HCT116 (cell line): ENCODE measurements around the gene RELA. TPM values are rescaled to one million over a fixed set of nuclear protein-coding genes. Genes with fewer than 3 reads are reported as not detected.
"Not testable (repeated sequence)": the region's sequence is repeated elsewhere in the genome, so short reads cannot be mapped to it uniquely, and the experiment has no call there.

ENCODE experiments used
- ATAC-seq: fragments of 200-7000 bp; cut with Tn5 transposase; 2 replicates; pipeline ENCODE4 v1.9.1; 2020; ENCODE audit warnings: mild to moderate bottlenecking, moderate library complexity
- BruUV-seq: library from RNA; stranded (reverse); fragments of 400-500 nt; replicated peaks from 2 replicates; lab custom pipeline; 2021; lab: Mats Ljungman, UMichigan
- CTCF ChIA-PET: fragments of 300-600 bp; sonication (Branson Sonifier 250); formaldehyde crosslinking; loops from one replicate; lab custom pipeline; 2021; ENCODE audit warnings: antibody characterized with exemption; lab: Charles Lee
- POLR2A ChIA-PET: fragments of 300-600, 350-600 bp; sonication (Branson Sonifier 250); formaldehyde crosslinking; loops from one replicate; lab custom pipeline; 2021; ENCODE audit warnings: antibody characterized with exemption; lab: Charles Lee
- RAD21 ChIA-PET, 2 experiments: fragments of 300-600 bp; sonication (Branson Sonifier 250); formaldehyde crosslinking; loops; one replicate each; lab custom pipeline; 2023; ENCODE audit warnings: low total read pairs in 2 of 2; ENCODE audit not compliant: uncharacterized antibody in 2 of 2, unreplicated experiment in 2 of 2, low non-redundant PET in 1 of 2; lab: Charles Lee
- DNase-seq: peaks from one replicate; pipeline ENCODE4 v3.0.0-alpha.2; 2010; ENCODE audit warnings: low read depth, low spot score
- H2AFZ ChIP-seq: fragments of 200-600 bp; shearing (Covaris generic), sonication (generic); 2 replicates; pipeline ENCODE4 v1.6.1; 2017; ENCODE audit warnings: low read depth, mixed run types, mixed read lengths, antibody characterized with exemption, low read length; ENCODE audit not compliant: poor library complexity, severe bottlenecking
- H3K27ac ChIP-seq: 2 replicates; pipeline ENCODE4 v1.5.1; 2012; ENCODE audit warnings: low read depth, low read length
- H3K27me3 ChIP-seq: fragments of 200-600 bp; sonication (generic); 2 replicates; pipeline ENCODE4 v1.6.1; 2016; ENCODE audit warnings: mixed run types, low read length, mixed read lengths; ENCODE audit not compliant: insufficient read depth
- H3K36me3 ChIP-seq, 2 experiments: fragments of 200-500 bp in 1 of 2; fragments of 200-600 bp in 1 of 2; sonication (Bioruptor generic) in 1 of 2; sonication (generic) in 1 of 2; 2 replicates each; pipeline versions ENCODE4 v1.5.1 to v1.6.1; 2014 to 2016; ENCODE audit warnings: low read length in 2 of 2, inconsistent platforms in 1 of 2, mixed read lengths in 1 of 2, mixed run types in 1 of 2; ENCODE audit not compliant: insufficient read depth in 2 of 2, control insufficient read depth in 1 of 2
- H3K4me1 ChIP-seq, 2 experiments: fragments of 200-600 bp in 1 of 2; sonication (generic) in 1 of 2; 2 replicates each; pipeline versions ENCODE4 v1.5.1 to v1.6.1; 2012 to 2017; ENCODE audit warnings: low read length in 2 of 2, inconsistent platforms in 1 of 2, mild to moderate bottlenecking in 1 of 2, mixed read lengths in 1 of 2, mixed run types in 1 of 2, moderate library complexity in 1 of 2; ENCODE audit not compliant: insufficient read depth in 2 of 2, control insufficient read depth in 1 of 2
- H3K4me2 ChIP-seq: fragments of 200-600 bp; sonication (generic); 2 replicates; pipeline ENCODE4 v1.6.1; 2017; ENCODE audit warnings: mixed run types, low read length, mixed read lengths
- H3K4me3 ChIP-seq, 2 experiments: fragments of 200-600 bp in 1 of 2; sonication (generic) in 1 of 2; replicated peaks in 1 of 2; 2 replicates each; pipeline ENCODE4 v1.5.1; 2011 to 2016; ENCODE audit warnings: low read length in 2 of 2, control low read depth in 1 of 2, low read depth in 1 of 2, mild to moderate bottlenecking in 1 of 2, mixed read lengths in 1 of 2, mixed run types in 1 of 2
- H3K79me2 ChIP-seq: fragments of 200-600 bp; sonication (generic); 2 replicates; pipeline ENCODE4 v1.6.1; 2017; ENCODE audit warnings: mild to moderate bottlenecking, mixed run types, low read length, moderate library complexity, mixed read lengths; ENCODE audit not compliant: insufficient read depth
- H3K9ac ChIP-seq: fragments of 200-600 bp; sonication (generic); 2 replicates; pipeline ENCODE4 v1.6.1; 2016; ENCODE audit warnings: low read length, mixed read lengths
- H3K9me2 ChIP-seq: fragments of 200-600 bp; sonication (generic), shearing (Covaris generic); 2 replicates; pipeline ENCODE4 v1.6.1; 2017; ENCODE audit warnings: mixed run types, mild to moderate bottlenecking, moderate library complexity; ENCODE audit not compliant: insufficient read depth
- H3K9me3 ChIP-seq, 2 experiments: fragments of 200-500 bp in 1 of 2; fragments of 200-600 bp in 1 of 2; sonication (Bioruptor generic) in 1 of 2; sonication (generic) in 1 of 2; 2 replicates each; pipeline ENCODE4 v1.6.1; 2014 to 2017; ENCODE audit warnings: low read length in 2 of 2, mixed read lengths in 2 of 2, inconsistent platforms in 1 of 2, low read depth in 1 of 2, mild to moderate bottlenecking in 1 of 2, mixed run types in 1 of 2, moderate library complexity in 1 of 2; ENCODE audit not compliant: control insufficient read depth in 1 of 2, insufficient read depth in 1 of 2
- H4K20me1 ChIP-seq: fragments of 200-600 bp; sonication (generic), shearing (Covaris generic); 2 replicates; pipeline ENCODE4 v1.6.1; 2017; ENCODE audit warnings: mixed run types, mild to moderate bottlenecking, moderate library complexity; ENCODE audit not compliant: insufficient read depth
- CEBPB ChIP-seq: IDR thresholded peaks from 2 replicates; pipeline ENCODE4 v1.6.1; 2012; ENCODE audit warnings: low read depth
- EZH2 ChIP-seq: fragments of 200-600 bp; sonication (generic); IDR thresholded peaks from 2 replicates; pipeline ENCODE4 v1.6.1; 2017; ENCODE audit warnings: antibody characterized with exemption, mixed run types
- SP1 ChIP-seq: IDR thresholded peaks from 2 replicates; pipeline ENCODE4 v1.6.1; 2012; ENCODE audit warnings: low read depth
- SRF ChIP-seq: IDR thresholded peaks from 2 replicates; pipeline ENCODE4 v1.6.1; 2012; ENCODE audit warnings: low read depth
- TCF7L2 ChIP-seq: IDR thresholded peaks from 2 replicates; pipeline ENCODE4 v1.7.0; 2011; ENCODE audit warnings: borderline replicate concordance, inconsistent platforms; ENCODE audit not compliant: insufficient read depth, insufficient read length; ENCODE audit errors: extremely low read depth
- ZFX ChIP-seq: fragments of 450-650 bp; IDR thresholded peaks from 2 replicates; pipeline ENCODE4 v1.6.1; 2017
- intact Hi-C: fragments of 100-400 bp; cut with micrococcal nuclease; formaldehyde crosslinking; loops from 2 replicates; pipeline ENCODE4 v1.10.0; 2022
- total RNA-seq: library from RNA; stranded (reverse); gene quantifications from one replicate; pipeline ENCODE4 v1.2.1, GENCODE V29; 2021; ENCODE audit not compliant: unreplicated experiment

The RELA gene
- total RNA-seq, 1 experiment from 2014 or later = 78.5 TPM

DNA sequence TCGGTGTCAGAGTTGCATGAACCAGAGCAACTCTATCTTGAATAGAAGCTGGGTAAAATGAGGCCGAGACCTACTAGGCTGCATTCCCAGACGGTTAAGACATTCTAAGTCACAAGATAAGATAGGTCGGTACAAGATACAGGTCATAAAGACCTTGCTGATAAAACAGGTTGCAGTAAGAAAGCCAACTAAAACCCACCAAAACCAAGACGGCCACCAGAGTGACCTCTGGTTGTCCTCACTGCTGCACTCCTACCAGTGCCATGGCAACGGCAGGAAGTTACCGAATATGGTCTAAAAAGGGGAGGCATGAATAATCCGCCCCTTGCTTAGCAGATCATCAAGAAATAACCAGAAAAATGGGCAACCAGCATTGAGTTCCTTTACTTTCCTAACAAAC, 46.9 kb upstream of the RELA start:
- Histone ChIP-seq H3K4me1 (peaks cover 10 to 33% of the 10 kb centered on the region in 2 experiments; a peak in 3 of 4 replicates), H3K4me2 (no peak overlapping the region), H3K27ac (no peak overlapping the region), H3K9ac (no peak overlapping the region), H4K20me1 (no peaks in the 10 kb centered on the region)
- intact Hi-C loops = loop anchor here (5.0 kb wide), 2 partner anchors 73 to 163 kb away; partner anchors contain the start of genes AP5B1 and EFEMP2
- RAD21 ChIA-PET = no interaction called here
- BruUV-seq = no TSS peak
- no peak for ATAC-seq
- TF ChIP-seq SRF (peak; percentile 80; the same call in 1 of the 2 replicates), EZH2 (no peak)
- TF ChIP-seq, all 23 proteins: peak for 1
- peaks cover 22% of the 10 kb centered on the region; the same call in 1 of the 2 replicates for H3K79me2 ChIP-seq
- POLR2A ChIA-PET = no interaction called here
- CTCF ChIA-PET = interaction anchor here (1.2 kb wide), 1 partner anchor 11 kb away, joined by 3 read pairs; the partner anchor contains the start of gene RNASEH2C
- DNase-seq = no peak
- H3K9me2 ChIP-seq = no peaks in the 10 kb centered on the region
- H3K36me3 ChIP-seq = peaks cover 4 to 15% of the 10 kb centered on the region in 2 experiments; a peak in 3 of 4 replicates
- H3K27me3 ChIP-seq = no peaks in the 10 kb centered on the region
- no peak overlapping the region for H3K4me3 ChIP-seq
- H2AFZ ChIP-seq = no peak overlapping the region
- no peaks in the 10 kb centered on the region for H3K9me3 ChIP-seq

- no peaks in the 10 kb centered on the region for H3K9me3 ChIP-seq
- H3K36me3 ChIP-seq = peaks cover 0 to 4% of the 10 kb centered on the region in 2 experiments; a peak in 2 of 4 replicates
- ChIA-PET POLR2A (no interaction called here), RAD21 (no interaction called here)
- peaks cover 10 to 33% of the 10 kb centered on the region in 2 experiments; a peak in 3 of 4 replicates for H3K4me1 ChIP-seq
- ATAC-seq (no peak), DNase-seq (no peak)
- no peaks in the 10 kb centered on the region for H3K9me2 ChIP-seq
- no peak overlapping the region for H3K27ac ChIP-seq
- H3K9ac ChIP-seq = no peak overlapping the region
- no peak overlapping the region for H3K4me2 ChIP-seq
- H4K20me1 ChIP-seq = no peaks in the 10 kb centered on the region
- no TSS peak for BruUV-seq
- no peaks in the 10 kb centered on the region for H3K27me3 ChIP-seq
- H3K79me2 ChIP-seq = peaks cover 10% of the 10 kb centered on the region; the same call in 1 of the 2 replicates
- no peak for TF ChIP-seq SRF
- no peak for TF ChIP-seq SP1
- TF ChIP-seq TCF7L2 = no peak
- TF ChIP-seq CEBPB = no peak
- TF ChIP-seq ZFX = no peak
- TF ChIP-seq, all 23 proteins: peak for 0
- no peak overlapping the region for H2AFZ ChIP-seq
- H3K4me3 ChIP-seq = no peak overlapping the region
- CTCF ChIA-PET = no interaction called here
- intact Hi-C loops = no loop called here
These were observed 45.7 kb upstream of the RELA start for GRCh38 chr11:65708451-65708850.

DNA sequence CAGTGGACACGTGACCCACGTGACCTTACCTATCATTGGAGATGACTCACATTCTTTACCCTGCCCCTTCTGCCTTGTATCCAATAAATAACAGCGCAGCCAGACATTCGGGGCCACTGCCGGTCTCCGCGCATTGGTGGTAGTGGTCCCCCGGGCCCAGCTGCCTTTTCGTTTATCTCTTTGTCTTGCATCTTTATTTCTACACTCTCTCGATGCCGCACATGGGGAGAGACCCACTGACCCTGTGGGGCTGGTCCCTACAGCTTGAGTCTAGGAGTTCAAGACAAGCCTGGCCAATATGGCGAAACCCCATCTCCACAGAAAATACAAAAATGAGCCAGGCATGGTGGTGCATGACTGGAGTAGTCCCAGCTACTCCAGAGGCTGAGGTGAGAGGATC, 44.3 kb upstream of the RELA start:
- BruUV-seq, H3K4me3 ChIP-seq, intact Hi-C loops, H3K36me3 ChIP-seq, H3K9ac ChIP-seq, RAD21 ChIA-PET, H3K79me2 ChIP-seq, POLR2A ChIA-PET, ATAC-seq, DNase-seq, H3K27ac ChIP-seq, H3K9me2 ChIP-seq, H2AFZ ChIP-seq, H3K9me3 ChIP-seq, H3K27me3 ChIP-seq, CTCF ChIA-PET, H4K20me1 ChIP-seq, H3K4me2 ChIP-seq: not testable (repeated sequence)
- peaks cover 7 to 23% of the 10 kb centered on the region in 2 experiments; a peak in 3 of 4 replicates for H3K4me1 ChIP-seq
